GM12878 (cell line): Measurements from ENCODE around the gene OXCT1. TPM values are rescaled to one million over a fixed set of nuclear protein-coding genes. Genes with fewer than 3 reads are reported as not detected.

Experiments
- ATAC-seq: fragments of 200-7000 bp; cut with Tn5 transposase; 3 replicates; pipeline ENCODE4 v1.9.1; 2020; ENCODE audit warnings: mild to moderate bottlenecking, moderate library complexity
- BruUV-seq: library from RNA; stranded (reverse); fragments of 400-500 nt; replicated peaks from 2 replicates; lab custom pipeline; 2021; lab: Mats Ljungman, UMichigan
- CTCF ChIA-PET: fragments of 300-600 bp; sonication (Branson Sonifier 250); formaldehyde crosslinking; extraction: SDS; loops from one replicate; lab custom pipeline; 2021; ENCODE audit warnings: inconsistent platforms; lab: Yijun Ruan, JAX
- POLR2A ChIA-PET: fragments of 350-600 bp; formaldehyde crosslinking; extraction: SDS; loops from one replicate; lab custom pipeline; 2021; ENCODE audit warnings: inconsistent platforms; lab: Charles Lee
- RAD21 ChIA-PET: fragments of 300-600 bp; sonication (Branson Sonifier 250); formaldehyde crosslinking; loops from one replicate; lab custom pipeline; 2023; ENCODE audit warnings: antibody characterized with exemption; ENCODE audit not compliant: unreplicated experiment; lab: Charles Lee
- SMC1A ChIA-PET: fragments of 300-600 bp; sonication (Branson Sonifier 250); formaldehyde crosslinking; loops from one replicate; lab custom pipeline; 2023; ENCODE audit not compliant: unreplicated experiment, uncharacterized antibody; lab: Charles Lee
- DNase-seq: peaks from one replicate; pipeline ENCODE4 v3.0.0-alpha.2; 2011; ENCODE audit warnings: low read depth, low spot score
- FAIRE-seq: peaks from 3 replicates; lab custom pipeline; 2011; peaks lifted over from hg19 to GRCh38; lab: Jason Lieb, UNC
- H2AFZ ChIP-seq: 2 replicates; pipeline ENCODE4 v1.6.0; 2011; ENCODE audit warnings: low read depth, low read length, control low read depth; ENCODE audit not compliant: control insufficient read depth
- H3K27ac ChIP-seq: 2 replicates; pipeline ENCODE4 v1.5.1; 2011; ENCODE audit warnings: control low read depth; ENCODE audit not compliant: control insufficient read depth, insufficient read depth
- H3K27me3 ChIP-seq, 2 experiments: replicated peaks in 1 of 2; 2 replicates each; pipeline versions ENCODE4 v1.6.0 to v1.6.1; 2011; ENCODE audit warnings: low read length in 1 of 2; ENCODE audit not compliant: control insufficient read depth in 2 of 2, insufficient read depth in 2 of 2
- H3K36me3 ChIP-seq, 2 experiments: 2 replicates each; pipeline ENCODE4 v1.5.1; 2011; ENCODE audit warnings: low read length in 1 of 2; ENCODE audit not compliant: control insufficient read depth in 2 of 2, insufficient read depth in 2 of 2
- H3K4me1 ChIP-seq: 2 replicates; pipeline ENCODE4 v1.6.1; 2011; ENCODE audit warnings: mild to moderate bottlenecking, low read length, moderate library complexity, mixed read lengths; ENCODE audit not compliant: control insufficient read depth, insufficient read depth
- H3K4me2 ChIP-seq: 2 replicates; pipeline ENCODE4 v1.6.0; 2011; ENCODE audit warnings: control low read depth; ENCODE audit not compliant: control insufficient read depth, insufficient read depth
- H3K4me3 ChIP-seq: fragments of 200-600 bp; sonication (generic); 2 replicates; pipeline ENCODE4 v1.5.1; 2016
- H3K79me2 ChIP-seq: 2 replicates; pipeline ENCODE4 v1.6.0; 2011; ENCODE audit warnings: low read length; ENCODE audit not compliant: control insufficient read depth, insufficient read depth
- H3K9ac ChIP-seq: 2 replicates; pipeline ENCODE4 v1.8.0; 2011; ENCODE audit warnings: low read length, control low read depth, mixed read lengths; ENCODE audit not compliant: control insufficient read depth, insufficient read depth
- H3K9me3 ChIP-seq: replicated peaks from 3 replicates; pipeline ENCODE4 v1.5.1; 2011; ENCODE audit warnings: mild to moderate bottlenecking, low read length; ENCODE audit not compliant: control insufficient read depth, insufficient read depth
- H4K20me1 ChIP-seq: 2 replicates; pipeline ENCODE4 v1.6.0; 2011; ENCODE audit not compliant: control insufficient read depth, insufficient read depth
- ATF7 ChIP-seq: fragments of 450-650 bp; IDR thresholded peaks from 2 replicates; pipeline ENCODE4 v1.6.1; 2016; ENCODE audit warnings: low read depth, mild to moderate bottlenecking
- BHLHE40 ChIP-seq, 2 experiments: fragments of 450-650 bp in 1 of 2; IDR thresholded peaks; 2 replicates each; pipeline ENCODE4 v1.6.1; 2011 to 2017; ENCODE audit warnings: low read depth in 2 of 2, borderline replicate concordance in 1 of 2, improper control_type of control experiment in 1 of 2, low read length in 1 of 2, mild to moderate bottlenecking in 1 of 2
- HCFC1 ChIP-seq: fragments of 150-350 bp; IDR thresholded peaks from 2 replicates; pipeline ENCODE4 v1.6.1; 2014; ENCODE audit warnings: low read length
- KDM1A ChIP-seq: fragments of 200-600 bp; sonication (generic); IDR thresholded peaks from 2 replicates; pipeline ENCODE4 v1.6.1; 2016; ENCODE audit warnings: borderline replicate concordance
- MAX ChIP-seq: IDR thresholded peaks from 2 replicates; pipeline ENCODE4 v1.6.1; 2012; ENCODE audit warnings: low read depth, low read length, improper control_type of control experiment
- MTA2 ChIP-seq: fragments of 450-650 bp; IDR thresholded peaks from 2 replicates; pipeline ENCODE4 v1.6.1; 2016; ENCODE audit warnings: low read depth, mild to moderate bottlenecking, moderate library complexity
- NFXL1 ChIP-seq: fragments of 450-650 bp; IDR thresholded peaks from 2 replicates; pipeline ENCODE4 v1.6.1; 2017; ENCODE audit warnings: antibody characterized with exemption, mild to moderate bottlenecking, borderline replicate concordance
- NR2C1 ChIP-seq: fragments of 450-650 bp; IDR thresholded peaks from 2 replicates; pipeline ENCODE4 v1.6.1; 2017; ENCODE audit warnings: antibody characterized with exemption, mild to moderate bottlenecking, moderate library complexity
- PML ChIP-seq: IDR thresholded peaks from 2 replicates; pipeline ENCODE4 v1.6.1; 2012; ENCODE audit warnings: low read length, inconsistent platforms
- RAD21 ChIP-seq: IDR thresholded peaks from 2 replicates; pipeline ENCODE4 v1.6.1; 2011; ENCODE audit warnings: mild to moderate bottlenecking, low read depth, low read length, moderate library complexity; ENCODE audit not compliant: insufficient read depth
- RB1 ChIP-seq: fragments of 450-650 bp; formaldehyde crosslinking; IDR thresholded peaks from 2 replicates; pipeline ENCODE4 v1.6.1; 2017; ENCODE audit warnings: mild to moderate bottlenecking, borderline replicate concordance
- RCOR1 ChIP-seq: conservative IDR thresholded peaks from 2 replicates; pipeline ENCODE4 v1.6.1; 2012; ENCODE audit warnings: low read depth, low read length, improper control_type of control experiment
- SKIL ChIP-seq: fragments of 450-650 bp; IDR thresholded peaks from 2 replicates; pipeline ENCODE4 v1.6.1; 2017; ENCODE audit warnings: mild to moderate bottlenecking, low read depth, inconsistent platforms; ENCODE audit not compliant: poor library complexity, severe bottlenecking
- SP1 ChIP-seq: IDR thresholded peaks from one replicate; pipeline ENCODE4 v1.6.1; 2011; ENCODE audit warnings: low read depth, low read length
- SUZ12 ChIP-seq: fragments of 200-600 bp; sonication (generic); IDR thresholded peaks from one replicate; pipeline ENCODE4 v1.6.1; 2018; ENCODE audit warnings: antibody characterized with exemption, mild to moderate bottlenecking; ENCODE audit not compliant: unreplicated experiment
- TARDBP ChIP-seq: IDR thresholded peaks from 2 replicates; pipeline ENCODE4 v1.6.1; 2016; ENCODE audit warnings: borderline replicate concordance
- USF2 ChIP-seq: IDR thresholded peaks from 2 replicates; pipeline ENCODE4 v1.6.1; 2011; ENCODE audit warnings: low read depth, low read length, improper control_type of control experiment, borderline replicate concordance
- ZBTB33 ChIP-seq: fragments of 450-650 bp; IDR thresholded peaks from 2 replicates; pipeline ENCODE4 v1.6.1; 2017; ENCODE audit warnings: mild to moderate bottlenecking
- ZNF217 ChIP-seq: fragments of 450-650 bp; IDR thresholded peaks from 2 replicates; pipeline ENCODE4 v1.6.1; 2017; ENCODE audit warnings: antibody characterized with exemption, mild to moderate bottlenecking
- ZNF24 ChIP-seq: fragments of 450-650 bp; IDR thresholded peaks from 2 replicates; pipeline ENCODE4 v1.6.1; 2017; ENCODE audit warnings: antibody characterized with exemption, mild to moderate bottlenecking
- WGBS: methylation state at CpG from one replicate; pipeline ENCODE4 v1.1.6; 2016; ENCODE audit warnings: low lambda C conversion rate; ENCODE audit not compliant: insufficient replicate concordance, insufficient coverage; ENCODE audit errors: missing lambda C conversion rate; 5-methylcytosine and 5-hydroxymethylcytosine counted together
- in situ Hi-C: fragments of 300-500 bp; cut with MboI; formaldehyde crosslinking; loops from 9 replicates; pipeline ENCODE4 v1.14.3; 2018; ENCODE audit warnings: mixed read lengths
- intact Hi-C: fragments of 100-400 bp; cut with micrococcal nuclease; formaldehyde crosslinking; loops from one replicate; pipeline ENCODE4 v1.14.2; 2022; ENCODE audit not compliant: unreplicated experiment
- polyA plus RNA-seq, 11 experiments: library from polyadenylated mRNA; depleted of rRNA in 4 of 11; unstranded in 6 of 11; stranded (reverse) in 5 of 11; fragments of >200 nt; fragmentation: Nextera tagmentation in 4 of 11; fragmentation: Illumina TruSeq in 1 of 11; extraction: Ambion mirVana in 4 of 11; extraction: Trizol in 1 of 11; gene quantifications; 1 replicate in 1 of 11; 2 replicates in 10 of 11; pipeline versions ENCODE4 v1.2.1 to v1.2.3, GENCODE V29; 2011 to 2016; ENCODE audit warnings: inconsistent platforms in 2 of 11, missing spikeins in 2 of 11, low read depth in 1 of 11
- total RNA-seq, 4 experiments: library from RNA; depleted of rRNA in 3 of 4; stranded (reverse); fragments of >200 nt in 3 of 4; fragmentation: Illumina TruSeq in 1 of 4; extraction: Trizol in 1 of 4; gene quantifications; 2 replicates each; pipeline versions ENCODE4 v1.2.1 to v1.2.3, GENCODE V29; 2013 to 2021

The OXCT1 gene
- total and polyA plus RNA-seq, 10 of the 15 experiments (the other 5 are each of a cell fraction or from before 2014, with no cell fraction given) = 46.9 to 103 (median 70.5) TPM

- no peaks in the 10 kb centered on the region; the same call in 1 of the 2 replicates for H3K79me2 ChIP-seq
- ChIA-PET POLR2A (no interaction called here), CTCF (interaction anchor here (0.7 kb wide), 1 partner anchor 770 kb away, joined by 3 read pairs; no protein-coding TSS in a partner anchor), RAD21 (no interaction called here), SMC1A (no interaction called here)
- H3K4me3 ChIP-seq = no peak overlapping the region
- H4K20me1 ChIP-seq = no peaks in the 10 kb centered on the region
- FAIRE-seq (no peak), ATAC-seq (no peak), DNase-seq (no peak)
- no peak overlapping the region for H3K9ac ChIP-seq
- H3K36me3 ChIP-seq = peaks cover 2% of the 10 kb centered on the region in 2 experiments; a peak in 3 of 4 replicates
- no peak overlapping the region for H2AFZ ChIP-seq
- no peaks in the 10 kb centered on the region for H3K27me3 ChIP-seq
- in situ Hi-C loops (no loop called here), intact Hi-C loops (no loop called here)
- H3K27ac ChIP-seq = no peak overlapping the region
- H3K4me2 ChIP-seq = no peak overlapping the region
- no peaks in the 10 kb centered on the region for H3K9me3 ChIP-seq
- WGBS = 90% methylated on average over 4 of the region's 4 CpGs
- BruUV-seq = no TSS peak
- peaks cover 3% of the 10 kb centered on the region; the same call in 1 of the 2 replicates for H3K4me1 ChIP-seq
- TF ChIP-seq USF2 (no peak), MAX (no peak), KDM1A (no peak), NR2C1 (no peak), SUZ12 (no peak), PML (no peak), HCFC1 (no peak), TARDBP (no peak), ATF7 (no peak), SKIL (no peak), ZBTB33 (no peak), ZNF217 (no peak), RAD21 (no peak), MTA2 (no peak), RB1 (no peak), SP1 (no peak), ZNF24 (no peak), NFXL1 (no peak), BHLHE40 (IDR thresholded peaks at IDR 0.05; ENCODE audit: borderline replicate concordance in 1 of 2, low read depth in 2 of 2, low read length in 1 of 2) (no peak), RCOR1 (no peak)
Measured at GRCh38 chr5:41812156-41812555, 58.1 kb downstream of the OXCT1 start.
